HG02588 (cell line): Measurements from ENCODE around the gene POU2AF1.

Experiments
- ATAC-seq: cut with Tn5 transposase; IDR thresholded peaks from one replicate; pipeline ENCODE4 v1.9.1; 2021; ENCODE audit warnings: mild to moderate bottlenecking, moderate library complexity; ENCODE audit not compliant: unreplicated experiment

Gene POU2AF1

GRCh38 chr11:111349191-111349695 lies 29.8 kb downstream of the POU2AF1 start:
- no peak for ATAC-seq

GRCh38 chr11:111348147-111348546 lies 30.9 kb downstream of the POU2AF1 start:
- no peak for ATAC-seq

GRCh38 chr11:111347723-111348115 lies 31.4 kb downstream of the POU2AF1 start:
- no peak for ATAC-seq

- no peak for ATAC-seq
These were observed 31.9 kb downstream of the POU2AF1 start for GRCh38 chr11:111347002-111347722.

- no peak for ATAC-seq
These were observed 35.0 kb downstream of the POU2AF1 start for GRCh38 chr11:111344032-111344431.

- ATAC-seq, result no peak
These were observed 36.7 kb downstream of the POU2AF1 start for GRCh38 chr11:111342329-111342728.

GRCh38 chr11:111339758-111340388 lies 39.2 kb downstream of the POU2AF1 start:
- no peak for ATAC-seq

- no peak for ATAC-seq
These were observed 42.4 kb downstream of the POU2AF1 start for GRCh38 chr11:111336582-111337256.

- ATAC-seq, result no peak
These were observed 43.0 kb downstream of the POU2AF1 start for GRCh38 chr11:111336062-111336461.

GRCh38 chr11:111335549-111335948 lies 43.5 kb downstream of the POU2AF1 start:
- ATAC-seq, result no peak

- ATAC-seq, result no peak
These were observed 44.3 kb downstream of the POU2AF1 start for GRCh38 chr11:111334532-111335502.

- no peak for ATAC-seq
These were observed 47.2 kb downstream of the POU2AF1 start for GRCh38 chr11:111331711-111332479.

- ATAC-seq, result no peak
These were observed 48.7 kb downstream of the POU2AF1 start for GRCh38 chr11:111330234-111330893.

- ATAC-seq, result no peak
These were observed 49.5 kb downstream of the POU2AF1 start for GRCh38 chr11:111329306-111330204.

GRCh38 chr11:111327908-111328624 lies 51.0 kb downstream of the POU2AF1 start:
- ATAC-seq, result no peak

- no peak for ATAC-seq
These were observed 52.3 kb downstream of the POU2AF1 start for GRCh38 chr11:111326824-111327223.

GRCh38 chr11:111325259-111325658 lies 53.8 kb downstream of the POU2AF1 start:
- ATAC-seq, result no peak

GRCh38 chr11:111324277-111324720 lies 54.8 kb downstream of the POU2AF1 start:
- no peak for ATAC-seq
